HG02759 (cell line): ENCODE data around the gene VPS11.

Experiments used
- ATAC-seq: cut with Tn5 transposase; IDR thresholded peaks from one replicate; pipeline ENCODE4 v1.9.1; 2021; ENCODE audit warnings: mild to moderate bottlenecking, moderate library complexity; ENCODE audit not compliant: unreplicated experiment

VPS11 gene

GRCh38 chr11:119118227-119118626 lies 50.6 kb downstream of the VPS11 start:
- no peak for ATAC-seq

GRCh38 chr11:119118946-119119345 lies 51.3 kb downstream of the VPS11 start:
- no peak for ATAC-seq

GRCh38 chr11:119120639-119121007 lies 53.0 kb downstream of the VPS11 start:
- ATAC-seq = no peak

GRCh38 chr11:119121008-119121810 lies 53.6 kb downstream of the VPS11 start, which contains the start of gene HINFP:
TSS of gene HINFP (plus strand) at chr11:119121580. CDS start at chr11:119126945, 5,365 bp downstream.
- ATAC-seq = peak; percentile 97

- ATAC-seq = no peak
Observed at GRCh38 chr11:119121811-119122124, 54.1 kb downstream of the VPS11 start.

- no peak for ATAC-seq
Observed at GRCh38 chr11:119125821-119126220, 58.2 kb downstream of the VPS11 start.

- ATAC-seq = no peak
Observed at GRCh38 chr11:119126675-119127268, 59.2 kb downstream of the VPS11 start.

GRCh38 chr11:119130662-119131061 lies 63.0 kb downstream of the VPS11 start:
- no peak for ATAC-seq
